ENCODE results near the gene DHX15. TPM values are rescaled to one million over a fixed set of nuclear protein-coding genes. Genes with fewer than 3 reads are reported as not detected.
"Not testable (repeated sequence)": the region's sequence is repeated elsewhere in the genome, so short reads cannot be mapped to it uniquely, and the experiment has no call there.

DHX15 gene
- total RNA-seq, 1 experiment from 2014 or later = 224 TPM

- DNase-seq (ENCODE audit: low spot score) = no peak
These were observed 40.0 kb downstream of the DHX15 start for GRCh38 chr4:24544208-24544988.

GRCh38 chr4:24537025-24537424, 47.3 kb downstream of the DHX15 start:
- DNase-seq (ENCODE audit: low spot score) = no peak

GRCh38 chr4:24535399-24535798, 49.0 kb downstream of the DHX15 start:
- no peak for DNase-seq (ENCODE audit: low spot score)

GRCh38 chr4:24533364-24533763, 51.0 kb downstream of the DHX15 start:
- no peak for DNase-seq (ENCODE audit: low spot score)

- no peak for DNase-seq (ENCODE audit: low spot score)
These were observed 54.8 kb downstream of the DHX15 start for GRCh38 chr4:24529555-24529954.

GRCh38 chr4:24527371-24527770, 57.0 kb downstream of the DHX15 start:
- no peak for DNase-seq (ENCODE audit: low spot score)

GRCh38 chr4:24521544-24521943, 62.8 kb downstream of the DHX15 start:
- no peak for DNase-seq (ENCODE audit: low spot score)

- DNase-seq (ENCODE audit: low spot score) = no peak
These were observed 64.7 kb downstream of the DHX15 start for GRCh38 chr4:24519649-24520048.

- no peak for DNase-seq (ENCODE audit: low spot score)
These were observed 66.7 kb downstream of the DHX15 start for GRCh38 chr4:24517676-24518075.

GRCh38 chr4:24516926-24517325, 67.4 kb downstream of the DHX15 start:
- DNase-seq (ENCODE audit: low spot score) = no peak

GRCh38 chr4:24515698-24516097, 68.7 kb downstream of the DHX15 start:
- DNase-seq (ENCODE audit: low spot score) = no peak

GRCh38 chr4:24514808-24515207, 69.5 kb downstream of the DHX15 start:
- no peak for DNase-seq (ENCODE audit: low spot score)

- DNase-seq (ENCODE audit: low spot score) = no peak
These were observed 70.6 kb downstream of the DHX15 start for GRCh38 chr4:24513718-24514117.

- no peak for DNase-seq (ENCODE audit: low spot score)
These were observed 72.8 kb downstream of the DHX15 start for GRCh38 chr4:24511371-24512063.

- no peak for DNase-seq (ENCODE audit: low spot score)
These were observed 74.3 kb downstream of the DHX15 start for GRCh38 chr4:24510091-24510490.

GRCh38 chr4:24508541-24508940, 75.8 kb downstream of the DHX15 start:
- DNase-seq (ENCODE audit: low spot score) = no peak

GRCh38 chr4:24507439-24507838, 76.9 kb downstream of the DHX15 start:
- DNase-seq (ENCODE audit: low spot score) = no peak

- DNase-seq (ENCODE audit: low spot score) = not testable (repeated sequence)
These were observed 81.3 kb downstream of the DHX15 start for GRCh38 chr4:24503090-24503489.

- no peak for DNase-seq (ENCODE audit: low spot score)
These were observed 87.1 kb downstream of the DHX15 start for GRCh38 chr4:24497221-24497620.

GRCh38 chr4:24496597-24496996, 87.8 kb downstream of the DHX15 start:
- DNase-seq (ENCODE audit: low spot score) = no peak

- no peak for DNase-seq (ENCODE audit: low spot score)
These were observed 89.0 kb downstream of the DHX15 start for GRCh38 chr4:24495388-24495787.

GRCh38 chr4:24489870-24490269, 94.5 kb downstream of the DHX15 start:
- no peak for DNase-seq (ENCODE audit: low spot score)

- peak; percentile 64 for DNase-seq (ENCODE audit: low spot score)
These were observed 95.8 kb downstream of the DHX15 start for GRCh38 chr4:24488399-24489164.

Measured in H4 (cell line).